Fibroblast of lung (primary cell): ENCODE results near the gene FHL1.

ENCODE experiments used
- CTCF ChIP-seq, 2 donors: IDR thresholded peaks in 1 of 2; conservative IDR thresholded peaks in 1 of 2; 1 replicate in 1 of 2; 2 replicates in 1 of 2; pipeline ENCODE4 v1.5.1; 2011 to 2012; ENCODE audit warnings: low read length in 2 of 2, control low read depth in 1 of 2, inconsistent platforms in 1 of 2, low read depth in 1 of 2, mild to moderate bottlenecking in 1 of 2
- EZH2 ChIP-seq: IDR thresholded peaks from 2 replicates; pipeline ENCODE4 v1.5.1; 2012; ENCODE audit warnings: low read length, control low read depth, mild to moderate bottlenecking; ENCODE audit errors: missing control alignments

DNA sequence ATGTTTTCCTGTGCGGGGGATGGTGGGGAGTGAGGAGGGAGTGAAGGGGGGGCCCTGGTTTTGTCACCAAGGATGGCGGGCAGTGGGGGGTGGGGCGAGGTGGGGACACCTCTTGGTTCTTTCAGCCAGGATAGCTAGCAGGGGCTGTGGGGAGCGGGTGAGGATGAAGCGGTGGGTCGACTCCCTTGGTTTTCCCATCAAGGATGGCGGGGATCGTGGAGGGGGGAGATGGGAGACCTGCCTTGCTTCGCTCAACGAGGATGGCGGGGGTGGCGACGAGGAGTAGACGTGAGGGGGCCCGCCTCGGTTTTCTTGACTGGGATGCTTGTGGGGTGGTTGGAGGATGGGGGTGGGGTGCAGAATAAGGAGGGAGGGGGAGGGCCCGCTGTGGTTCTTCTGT, 643 bp downstream of the FHL1 start:
- TF ChIP-seq CTCF (conservative IDR thresholded peaks at IDR 0.05 in 1 of 2, IDR thresholded peaks at IDR 0.05 in 1 of 2; ENCODE audit: low read depth in 1 of 2, low read length in 2 of 2) (no peak), EZH2 (no peak)
